Right renal pelvis (tissue), 4 donors: ENCODE results near the gene FRYL. TPM values are rescaled to one million over a fixed set of nuclear protein-coding genes. Genes with fewer than 3 reads are reported as not detected.

Experiments used
- DNase-seq, 4 donors: peaks; one replicate each; pipeline ENCODE4 v3.0.0-alpha.2; 2013; ENCODE audit warnings: low read depth in 4 of 4, low spot score in 3 of 4, missing footprints in 1 of 4
- polyA plus RNA-seq, 4 donors: library from polyadenylated mRNA; unstranded; fragments of 120-200 nt; gene quantifications; one replicate each; pipeline ENCODE4 v1.2.1, GENCODE V29; 2013; ENCODE audit not compliant: insufficient read length in 4 of 4

Gene FRYL
- polyA plus RNA-seq, 4 donors, result 39.7 to 51.2 (median 47.1) TPM

DNA sequence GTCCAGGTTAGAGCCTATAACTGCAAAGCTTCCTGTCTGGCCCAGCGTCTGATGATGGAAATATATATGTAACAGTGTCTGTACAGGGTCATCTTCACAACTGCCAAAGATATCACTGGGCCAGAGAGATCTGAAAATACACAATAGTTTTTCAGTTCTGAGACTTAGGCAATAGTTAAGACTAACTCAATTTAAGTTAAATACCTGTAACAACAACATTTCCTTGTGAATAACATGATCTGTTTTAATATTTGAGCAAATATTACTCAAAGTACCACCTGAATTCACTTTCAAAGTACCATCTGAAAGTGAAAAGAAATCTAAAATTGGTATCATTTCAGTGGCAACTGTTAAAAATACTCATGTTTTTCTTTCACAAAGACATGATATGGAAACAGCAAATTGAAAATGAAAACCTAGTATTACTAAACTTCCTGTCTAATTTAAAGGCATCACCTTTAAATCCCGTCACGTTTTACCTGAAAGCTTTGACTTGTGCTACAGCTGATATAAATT, 280.5 kb downstream of the FRYL start:
- no peak for DNase-seq

- DNase-seq, result no peak
Measured at GRCh38 chr4:48498895-48499294, 281.2 kb downstream of the FRYL start.

- DNase-seq, result no peak
Measured at GRCh38 chr4:48495941-48496340, 284.1 kb downstream of the FRYL start.

- DNase-seq, result no peak
Measured at GRCh38 chr4:48493452-48494100, 286.5 kb downstream of the FRYL start.

- no peak for DNase-seq
Measured at GRCh38 chr4:48491514-48492176, 288.4 kb downstream of the FRYL start.

GRCh38 chr4:48490680-48491513, 289.2 kb downstream of the FRYL start:
- no peak for DNase-seq

GRCh38 chr4:48490012-48490679, 289.9 kb downstream of the FRYL start, which contains the start of gene ZAR1:
ZAR1 (plus strand) TSS chr4:48490252; CDS start chr4:48490292, 40 bp downstream.
- no peak for DNase-seq

DNA sequence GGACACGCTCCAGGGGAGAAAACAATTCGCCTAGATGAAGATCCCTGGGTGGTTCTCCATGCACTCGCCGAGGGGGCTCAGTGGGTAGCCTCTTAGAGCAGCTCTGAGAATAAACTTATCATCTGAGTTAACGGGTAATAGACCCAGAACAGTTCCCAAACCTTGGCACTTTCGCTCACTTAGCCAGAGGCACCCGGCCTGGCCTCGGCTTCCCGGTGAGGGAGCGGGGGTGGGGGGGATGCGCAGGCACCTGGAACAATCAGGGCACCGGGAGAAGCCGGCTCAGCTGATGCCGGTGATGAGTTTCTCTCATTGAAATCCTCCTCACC, 290.4 kb downstream of the FRYL start:
- no peak for DNase-seq

DNA sequence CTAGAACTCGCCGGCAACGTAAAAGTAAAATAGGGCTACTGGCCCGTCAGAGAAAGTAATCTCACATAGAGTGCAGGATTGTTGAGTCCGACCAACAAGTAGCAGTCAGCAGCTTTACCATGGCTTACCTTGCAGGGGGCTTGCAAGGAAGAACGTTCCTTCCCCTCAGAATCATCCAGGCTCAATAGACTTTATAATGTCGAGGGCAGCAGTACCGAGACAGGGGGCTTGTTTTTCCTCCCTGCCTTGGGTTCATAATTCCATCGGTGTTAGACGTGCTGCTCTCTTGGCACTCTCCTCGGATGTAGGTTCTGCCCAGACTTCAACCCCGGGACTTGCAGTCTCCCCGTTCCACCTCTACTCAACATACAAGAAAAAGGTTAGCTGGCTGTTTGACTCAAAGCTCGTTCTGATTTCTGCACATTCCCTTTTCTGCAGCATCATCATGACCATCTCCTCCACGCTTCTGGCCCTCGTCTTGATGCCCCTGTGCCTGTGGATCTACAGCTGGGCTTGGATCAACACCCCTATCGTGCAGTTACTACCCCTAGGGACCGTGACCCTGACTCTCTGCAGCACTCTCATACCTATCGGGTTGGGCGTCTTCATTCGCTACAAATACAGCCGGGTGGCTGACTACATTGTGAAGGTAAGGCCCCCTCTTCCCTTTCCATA, 295.4 kb downstream of the FRYL start:
- DNase-seq, result no peak

DNA sequence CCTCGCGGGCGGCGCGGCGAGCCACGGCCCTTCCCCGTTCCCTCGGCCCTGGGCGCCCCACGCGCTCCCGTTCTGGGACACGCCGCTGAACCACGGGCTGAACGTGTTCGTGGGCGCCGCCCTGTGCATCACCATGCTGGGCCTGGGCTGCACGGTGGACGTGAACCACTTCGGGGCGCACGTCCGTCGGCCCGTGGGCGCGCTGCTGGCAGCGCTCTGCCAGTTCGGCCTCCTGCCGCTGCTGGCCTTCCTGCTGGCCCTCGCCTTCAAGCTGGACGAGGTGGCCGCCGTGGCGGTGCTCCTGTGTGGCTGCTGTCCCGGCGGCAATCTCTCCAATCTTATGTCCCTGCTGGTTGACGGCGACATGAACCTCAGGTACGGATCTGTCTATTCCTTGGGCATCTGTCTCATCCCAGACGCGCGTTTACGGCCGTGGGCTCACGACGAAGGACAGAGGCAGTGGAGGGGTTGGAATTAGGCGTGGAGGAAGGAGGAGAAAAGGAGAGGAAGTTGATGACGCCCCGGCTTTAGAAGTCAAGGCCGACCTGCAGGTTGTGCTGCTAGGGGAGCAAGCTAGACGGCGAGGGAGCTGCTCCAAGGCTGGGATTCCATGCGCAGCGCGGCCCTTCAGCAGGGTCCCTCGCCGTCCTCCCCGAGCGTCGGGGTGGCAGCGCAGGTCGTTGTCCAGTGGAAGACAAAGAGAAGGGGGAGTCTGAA, 296.1 kb downstream of the FRYL start:
- DNase-seq, result no peak

DNA sequence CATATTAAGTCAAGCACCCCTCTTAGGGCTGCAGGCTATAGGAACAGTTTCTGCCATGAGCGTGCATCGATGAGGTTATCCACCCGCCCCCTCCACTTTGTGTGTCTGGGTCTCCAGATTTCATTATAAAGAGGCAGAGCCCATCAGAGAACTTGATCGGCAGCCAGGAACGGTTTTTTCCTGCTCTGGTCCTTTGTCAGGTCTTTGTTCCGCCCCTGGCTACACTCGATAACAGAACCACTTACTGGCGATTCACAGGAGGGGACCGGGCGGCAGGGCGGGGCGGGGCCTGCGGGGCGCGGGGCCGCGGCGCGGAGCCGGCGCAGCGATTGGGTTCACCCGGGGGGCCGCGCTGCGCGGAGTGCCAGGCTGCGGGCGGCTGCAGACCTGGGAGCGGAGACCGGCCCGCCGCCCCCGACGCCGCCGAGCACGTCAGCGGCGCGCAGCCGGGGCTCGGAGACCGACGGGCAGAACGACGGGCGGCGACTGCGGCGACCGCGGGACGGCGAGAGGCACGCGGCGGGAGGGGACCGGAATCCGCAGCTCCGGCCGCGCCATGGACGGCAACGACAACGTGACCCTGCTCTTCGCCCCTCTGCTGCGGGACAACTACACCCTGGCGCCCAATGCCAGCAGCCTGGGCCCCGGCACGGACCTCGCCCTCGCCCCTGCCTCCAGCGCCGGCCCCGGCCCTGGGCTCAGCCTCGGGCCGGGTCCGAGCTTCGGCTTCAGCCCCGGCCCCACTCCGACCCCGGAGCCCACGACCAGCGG, 296.9 kb downstream of the FRYL start, which contains the start of gene SLC10A4:
TSS of gene SLC10A4 (plus strand) at position 338 of the 771 bp plus-strand sequence. CDS start at position 557, 219 bp downstream.
- DNase-seq, result no peak

DNA sequence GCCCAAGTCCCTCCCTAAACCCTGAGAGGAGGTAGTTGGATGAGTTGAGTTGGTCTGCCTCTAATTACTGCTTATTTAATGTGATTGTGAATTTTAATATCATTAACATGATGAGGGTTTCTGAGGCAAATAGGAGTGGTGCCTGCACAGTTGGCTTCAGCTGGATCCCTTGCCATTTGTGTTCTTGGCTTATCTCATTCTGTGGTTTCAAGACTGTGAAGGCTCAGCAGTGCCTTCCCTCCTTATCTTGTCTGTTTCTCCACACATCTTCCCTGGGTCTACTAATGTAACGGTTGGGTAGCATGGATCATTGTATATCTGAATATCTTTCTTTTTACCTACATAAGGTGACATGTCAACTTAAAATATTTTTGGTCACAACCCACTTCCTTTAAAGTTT, 298.5 kb downstream of the FRYL start:
- DNase-seq, result no peak

GRCh38 chr4:48478273-48478672, 301.8 kb downstream of the FRYL start:
- no peak for DNase-seq

DNA sequence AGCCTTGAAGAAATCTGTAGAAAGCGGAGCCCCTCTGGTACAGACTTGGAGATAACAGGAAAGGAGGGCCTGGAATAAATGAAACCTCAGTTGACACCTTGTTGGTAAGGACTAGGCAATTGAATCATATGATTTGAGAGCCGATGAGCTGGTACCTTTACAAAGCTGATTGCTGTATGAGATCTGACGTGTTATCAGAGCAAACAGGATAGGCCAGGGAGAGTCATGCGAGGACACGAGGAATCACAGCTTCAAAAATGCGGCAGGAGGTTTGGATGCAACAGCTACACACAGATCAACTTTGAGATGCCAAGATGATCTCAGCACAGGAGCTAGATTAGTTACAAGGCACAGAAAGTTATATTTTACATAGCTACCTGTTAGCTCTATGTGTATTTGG, 304.3 kb downstream of the FRYL start:
- no peak for DNase-seq

GRCh38 chr4:48472794-48473193, 307.3 kb downstream of the FRYL start:
- DNase-seq, result no peak

DNA sequence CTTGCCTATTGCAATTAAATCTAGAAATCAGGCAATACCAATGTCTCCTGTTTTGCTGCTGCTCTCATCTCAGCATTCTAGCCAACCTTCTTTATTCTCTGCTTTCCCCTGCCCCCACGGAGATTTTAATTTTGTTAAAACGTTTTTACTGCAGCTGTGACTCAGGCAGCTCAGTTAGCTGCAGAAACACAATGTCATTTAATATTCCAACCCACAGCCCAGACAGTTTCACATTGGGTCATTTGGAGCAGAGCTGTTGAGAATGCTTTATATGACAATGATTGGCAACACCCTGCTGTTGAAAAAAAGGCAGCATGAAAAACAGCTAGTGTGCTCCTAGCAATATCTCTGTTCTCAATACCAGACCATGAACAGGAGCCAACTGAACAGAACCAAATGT, 309.5 kb downstream of the FRYL start:
- DNase-seq, result no peak

- DNase-seq, result no peak
Measured at GRCh38 chr4:48470137-48470536, 309.9 kb downstream of the FRYL start.

DNA sequence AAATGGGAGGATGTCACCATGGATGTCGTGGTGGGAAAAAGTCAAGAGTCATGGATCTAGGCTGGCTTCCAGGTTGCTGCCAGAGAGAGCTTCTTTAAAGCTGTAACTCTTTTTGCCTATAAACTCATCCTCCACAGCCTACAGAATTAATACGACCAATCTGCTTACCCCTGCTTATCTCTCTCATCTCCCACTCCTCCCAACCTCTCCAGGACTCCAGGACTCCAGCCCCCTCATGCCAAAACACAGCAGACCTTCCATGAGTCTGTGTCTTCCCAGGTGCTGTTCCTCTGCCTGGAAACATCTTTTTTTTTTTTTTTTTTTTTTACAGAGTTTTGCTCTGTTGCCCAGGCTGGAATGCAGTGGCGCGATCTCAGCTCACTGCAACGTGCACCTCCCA, 312.2 kb downstream of the FRYL start:
- DNase-seq, result no peak

- DNase-seq, result no peak
Measured at GRCh38 chr4:48467442-48467841, 312.6 kb downstream of the FRYL start.
